Cerebellar cortex (tissue), 1 donor: ENCODE results near the gene SUSD5.
"Not testable (repeated sequence)": the region's sequence is repeated elsewhere in the genome, so short reads cannot be mapped to it uniquely, and the experiment has no call there.

Experiments used
- DNase-seq: peaks from one replicate; pipeline ENCODE4 v3.0.0-alpha.2; 2015; ENCODE audit warnings: low spot score

The SUSD5 gene

DNA sequence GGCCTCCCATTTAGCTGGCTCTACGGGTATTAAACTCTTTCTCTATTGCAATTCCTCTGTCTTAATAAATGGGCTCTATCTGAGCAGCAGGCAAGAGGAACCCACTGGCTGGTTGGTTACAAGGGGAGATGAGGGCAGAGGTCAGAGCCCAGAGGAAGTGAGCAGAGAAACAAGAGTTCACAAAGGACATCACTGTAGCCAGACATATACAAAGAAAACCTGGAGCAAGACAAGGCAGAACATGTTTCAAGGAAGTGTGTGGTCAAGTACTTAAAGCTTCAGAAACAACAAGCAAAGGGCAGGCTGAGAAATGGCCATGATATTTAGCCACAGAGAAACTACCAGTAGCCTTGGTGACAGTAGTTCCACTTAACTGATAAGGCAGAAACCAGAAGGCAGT is 24.3 kb downstream of the SUSD5 start:
- DNase-seq, result no peak

DNA sequence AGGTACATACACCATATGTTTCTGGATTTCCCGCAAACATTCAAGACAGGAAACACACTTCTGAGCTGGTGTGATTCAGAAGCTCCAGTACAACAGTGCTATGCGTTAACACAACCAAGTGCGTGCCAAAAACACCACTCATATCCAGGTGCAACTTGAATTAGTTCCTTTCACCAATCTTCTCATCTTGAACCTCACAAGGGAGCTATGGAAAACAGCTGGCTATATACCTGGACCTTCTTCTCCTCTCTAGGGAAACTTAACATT is 31.3 kb downstream of the SUSD5 start:
- no peak for DNase-seq

DNA sequence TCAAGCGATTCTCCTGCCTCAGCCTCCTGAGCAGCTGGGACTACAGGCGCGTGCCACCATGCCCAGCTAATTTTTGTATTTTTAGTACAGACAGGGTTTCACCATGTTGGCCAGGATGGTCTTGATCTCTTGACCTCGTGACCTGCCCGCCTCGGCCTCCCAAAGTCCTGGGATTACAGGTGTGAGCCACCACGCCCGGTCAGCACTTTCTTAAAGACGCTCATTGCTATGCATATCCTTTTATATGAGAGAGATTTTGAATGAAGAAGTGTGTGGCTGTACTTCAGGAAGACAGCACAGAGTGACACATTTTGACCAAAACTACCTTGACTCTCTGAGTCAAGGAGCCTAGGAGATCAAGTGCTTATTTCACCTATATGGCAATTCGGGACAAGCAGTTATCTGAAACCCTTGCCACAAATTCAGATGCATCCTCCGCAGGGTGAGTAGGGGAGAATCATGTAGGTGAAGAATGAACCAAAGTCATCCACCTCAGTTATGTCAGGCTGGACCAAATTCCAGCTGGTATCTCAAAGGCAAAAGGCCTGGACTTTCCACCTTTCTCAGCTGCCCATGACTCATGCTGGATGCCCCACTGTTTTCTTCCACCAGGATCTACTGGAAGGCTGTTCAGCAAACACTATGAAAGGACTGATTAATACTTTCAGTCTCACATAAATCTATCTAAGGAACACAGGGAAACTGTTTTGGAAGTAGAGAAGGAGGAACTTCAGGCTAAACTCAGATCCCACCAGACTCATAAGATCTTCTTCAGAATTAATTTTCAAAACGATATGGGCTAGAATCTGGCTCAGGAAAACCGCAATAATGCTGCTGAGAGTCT is 31.9 kb downstream of the SUSD5 start:
- DNase-seq, result no peak

DNA sequence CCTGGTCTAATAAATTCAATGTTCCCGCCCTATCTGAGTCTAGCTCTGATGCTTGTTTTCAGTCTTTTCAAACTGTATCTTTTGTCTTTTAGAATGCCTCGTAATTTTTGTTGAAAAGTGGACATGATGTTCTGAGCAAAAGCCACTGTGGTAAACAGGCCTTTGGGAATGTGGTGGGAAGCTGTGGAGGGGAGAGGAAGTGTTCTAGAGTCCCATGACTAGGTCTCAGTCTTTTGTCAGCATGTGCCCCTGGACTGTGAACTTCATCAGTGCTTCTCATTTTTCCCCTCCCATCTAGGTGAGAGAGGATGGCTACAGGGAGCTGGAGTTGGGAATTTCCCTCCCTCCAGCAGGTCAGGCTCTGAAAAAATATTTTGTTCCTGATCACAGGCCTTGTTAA is 33.7 kb downstream of the SUSD5 start:
- no peak for DNase-seq

DNA sequence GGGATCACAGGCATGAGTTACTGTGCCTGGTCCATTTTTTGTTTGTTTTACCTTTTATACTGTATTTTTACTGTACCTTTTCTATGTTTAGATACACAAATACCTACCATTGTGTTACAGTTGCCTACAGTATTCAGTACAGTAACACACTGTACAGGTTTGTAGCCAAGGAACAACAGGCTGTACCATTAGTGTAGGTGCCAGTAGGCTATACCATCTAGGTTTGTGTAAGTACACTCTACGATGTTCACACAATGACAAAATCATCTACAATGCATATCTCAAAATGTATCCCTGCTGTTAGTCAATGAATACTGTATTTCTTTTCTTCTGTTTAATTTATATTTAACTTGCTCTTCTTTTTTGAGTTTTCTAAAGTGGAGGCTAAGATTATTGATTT is 37.0 kb downstream of the SUSD5 start:
- DNase-seq, result not testable (repeated sequence)

DNA sequence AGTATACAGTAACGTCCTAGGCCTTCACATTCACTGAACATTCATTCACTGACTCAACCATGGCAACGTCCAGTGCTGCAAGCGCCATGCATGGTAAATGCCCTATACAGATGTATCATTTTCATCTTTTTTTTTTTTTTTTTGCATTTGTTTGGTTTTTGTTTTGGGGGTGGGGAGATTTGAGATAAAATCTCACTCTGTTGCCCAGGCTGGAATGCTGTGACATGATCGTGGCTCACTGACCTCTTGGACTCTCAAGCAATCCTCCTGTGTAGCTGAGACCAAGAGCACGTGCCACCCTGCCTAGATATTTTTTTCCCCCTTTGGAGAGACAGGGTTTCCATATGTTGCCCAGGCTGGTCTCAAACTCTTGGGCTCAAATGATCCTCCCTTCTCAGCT is 37.4 kb downstream of the SUSD5 start:
- no peak for DNase-seq

DNA sequence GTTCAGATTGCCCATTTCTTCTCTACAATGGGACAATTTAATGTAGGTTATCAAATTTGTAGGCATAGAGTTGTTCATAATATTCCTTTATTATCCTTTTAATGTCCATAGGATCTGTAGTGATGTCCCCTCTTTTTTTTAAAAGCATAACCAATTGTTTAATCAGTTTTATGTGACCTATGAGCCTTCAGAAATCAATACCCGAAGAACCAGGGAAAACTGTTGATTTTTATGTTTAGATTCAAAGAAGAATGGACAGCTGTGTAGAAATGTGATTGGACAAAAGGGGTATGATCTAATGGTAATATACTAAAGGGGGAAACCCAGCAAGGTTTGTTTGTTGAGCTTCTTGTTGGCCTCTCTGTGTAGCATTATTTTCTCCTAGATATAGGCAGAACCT is 39.5 kb downstream of the SUSD5 start:
- DNase-seq, result no peak

DNA sequence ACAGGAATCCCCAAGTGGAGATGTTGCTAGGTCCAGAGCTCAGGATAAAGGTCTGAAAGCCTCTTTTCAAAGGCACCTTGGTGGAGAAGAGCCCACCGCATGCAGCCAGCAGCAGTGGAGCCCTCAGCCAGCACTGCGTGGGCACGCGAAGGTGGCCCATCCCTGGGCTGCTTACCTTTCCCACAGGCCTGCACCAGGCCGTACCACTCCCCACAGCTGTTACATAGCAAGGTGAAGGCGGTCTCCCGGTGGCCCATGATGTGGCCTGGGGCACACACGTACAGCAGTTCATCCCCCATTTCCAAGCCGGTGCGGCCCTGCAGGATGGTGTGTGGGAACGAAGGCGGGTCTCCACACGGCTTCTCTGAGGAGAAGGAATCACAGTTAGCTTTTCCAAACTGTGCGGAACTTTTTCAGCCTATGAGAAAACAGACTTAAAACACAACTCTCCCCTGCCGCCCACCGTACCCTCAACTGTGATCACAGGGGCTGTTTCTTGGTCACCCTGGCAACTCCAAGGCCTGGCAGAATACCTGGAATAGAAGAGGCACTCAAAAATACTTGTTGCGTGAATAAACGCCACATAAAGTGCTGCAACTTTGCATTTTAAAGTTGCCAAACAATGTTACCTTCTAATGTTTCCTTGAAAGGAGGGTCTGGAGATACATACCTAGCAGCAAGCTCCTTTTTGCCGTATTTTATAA is 43.7 kb downstream of the SUSD5 start:
- DNase-seq, result no peak

DNA sequence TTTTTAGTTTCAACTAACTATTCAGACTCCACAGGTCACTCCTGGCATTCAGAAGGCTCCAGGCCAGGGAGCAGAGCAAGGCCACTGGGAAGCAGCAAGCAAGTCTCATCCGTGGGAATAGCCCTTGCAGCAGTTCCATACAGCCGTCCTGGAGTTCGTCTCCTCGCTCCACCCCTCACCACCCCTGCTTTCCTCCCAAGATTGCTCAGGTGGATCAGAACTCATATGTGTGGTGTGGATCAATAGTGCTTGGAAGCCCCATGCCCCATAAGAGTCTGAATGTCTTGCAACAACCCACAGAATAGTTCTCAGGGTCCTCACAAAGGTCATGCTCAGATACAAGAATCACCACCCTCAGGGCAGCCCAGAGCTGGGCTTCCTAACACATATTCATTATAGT is 44.5 kb downstream of the SUSD5 start:
- DNase-seq, result no peak

DNA sequence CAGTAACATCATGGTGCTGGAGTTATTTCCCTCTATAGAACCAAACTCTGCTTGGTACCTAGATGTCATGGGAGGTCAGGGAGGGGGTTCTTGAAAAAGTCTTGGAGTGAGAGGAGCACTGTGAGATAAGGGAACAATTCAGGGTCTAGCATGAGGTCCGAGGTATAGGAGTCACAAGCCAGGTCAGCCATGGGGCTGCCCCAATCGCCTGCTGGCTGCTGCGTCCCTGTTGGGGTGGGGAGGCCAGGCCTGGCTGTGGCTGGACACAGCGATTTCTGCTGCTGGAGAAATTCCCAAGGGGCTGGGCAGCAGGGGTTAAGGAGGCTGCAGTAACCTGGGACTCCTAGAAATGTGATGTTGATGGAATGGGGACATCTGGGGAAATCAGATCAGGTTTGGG is 44.9 kb downstream of the SUSD5 start:
- DNase-seq, result no peak

DNA sequence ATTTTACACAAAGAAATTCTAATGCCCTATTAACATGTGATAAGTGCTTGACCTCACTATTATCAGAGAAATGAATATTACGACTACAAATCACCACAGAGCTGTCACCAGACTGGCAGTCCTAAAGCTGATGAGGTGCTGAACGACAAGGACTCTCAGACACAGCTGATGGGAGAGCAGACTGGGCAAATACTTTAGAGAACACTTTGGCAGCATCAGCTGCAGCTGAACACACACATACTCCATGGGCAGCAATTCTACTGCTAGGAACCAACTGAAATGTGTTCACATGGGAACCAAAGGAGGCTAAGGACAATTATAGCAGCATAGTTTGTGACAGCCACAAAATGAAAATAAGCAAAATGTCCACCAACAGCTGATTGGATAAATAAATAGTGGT is 45.5 kb downstream of the SUSD5 start:
- no peak for DNase-seq

DNA sequence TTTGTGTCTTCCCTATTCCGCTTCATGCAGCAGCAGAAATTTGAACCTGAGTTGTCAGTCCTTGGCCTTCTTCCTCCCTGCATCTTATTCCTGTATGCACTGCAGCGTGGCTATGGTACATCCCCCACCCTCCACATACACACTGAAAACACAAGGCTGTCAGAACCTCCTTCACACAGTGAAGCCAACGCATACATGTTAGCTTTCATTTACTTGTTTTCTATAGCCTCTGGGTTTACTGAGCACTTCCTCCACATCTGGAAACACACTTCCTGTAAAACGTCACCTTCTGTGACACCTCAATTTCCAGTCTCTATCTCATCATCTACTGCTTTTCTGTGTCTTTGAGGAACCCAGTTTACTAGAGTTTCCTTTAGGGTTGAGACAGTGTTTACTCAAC is 47.0 kb downstream of the SUSD5 start:
- DNase-seq, result no peak

DNA sequence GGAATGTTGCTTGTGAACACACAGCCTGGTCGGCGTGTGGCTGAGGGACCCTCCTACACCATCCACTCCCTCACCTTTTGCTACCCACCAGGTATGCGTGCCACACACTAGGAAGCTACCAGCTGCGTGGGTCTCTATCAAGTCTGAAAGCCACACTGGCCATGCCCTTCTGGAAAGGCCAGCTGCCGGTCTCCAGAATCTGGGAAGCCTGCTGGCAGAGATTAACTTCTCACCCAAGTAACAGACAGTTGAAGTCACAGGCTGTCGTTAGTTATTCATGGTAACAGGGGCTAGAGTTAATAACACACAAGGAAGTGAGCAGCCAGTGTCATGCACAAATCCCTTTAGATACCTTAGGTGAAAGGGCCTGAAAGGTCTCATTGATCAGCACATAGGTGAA is 48.1 kb downstream of the SUSD5 start:
- DNase-seq, result no peak

DNA sequence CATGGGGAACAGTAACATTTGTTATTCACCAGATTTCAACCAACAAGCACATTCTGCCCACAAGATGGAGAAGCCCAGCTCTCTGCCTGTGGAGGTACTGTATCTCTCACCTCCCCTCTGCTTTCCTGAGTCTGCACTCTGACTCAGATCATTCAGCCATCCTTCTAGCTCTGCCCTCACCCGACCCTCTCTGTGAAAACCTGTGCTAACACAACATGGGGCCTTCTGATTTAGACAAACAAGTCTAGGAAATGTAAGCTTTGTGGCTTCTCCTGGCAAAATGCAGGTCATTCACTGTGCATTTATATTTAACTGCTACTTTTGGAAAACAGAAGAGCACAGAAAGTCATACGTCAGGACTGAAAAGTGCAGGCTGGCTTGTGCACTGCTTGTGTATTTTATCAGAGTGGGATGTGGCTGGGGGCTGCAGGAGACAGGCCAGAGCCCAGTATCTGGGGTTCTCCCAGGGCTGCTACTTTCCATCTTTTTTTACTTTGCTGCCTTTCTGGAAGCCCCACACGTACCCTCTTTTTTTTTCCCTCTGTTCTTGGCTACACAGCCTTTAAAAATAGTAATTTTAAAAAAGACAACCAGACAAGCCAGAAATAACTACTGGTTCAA is 50.8 kb downstream of the SUSD5 start:
- no peak for DNase-seq

DNA sequence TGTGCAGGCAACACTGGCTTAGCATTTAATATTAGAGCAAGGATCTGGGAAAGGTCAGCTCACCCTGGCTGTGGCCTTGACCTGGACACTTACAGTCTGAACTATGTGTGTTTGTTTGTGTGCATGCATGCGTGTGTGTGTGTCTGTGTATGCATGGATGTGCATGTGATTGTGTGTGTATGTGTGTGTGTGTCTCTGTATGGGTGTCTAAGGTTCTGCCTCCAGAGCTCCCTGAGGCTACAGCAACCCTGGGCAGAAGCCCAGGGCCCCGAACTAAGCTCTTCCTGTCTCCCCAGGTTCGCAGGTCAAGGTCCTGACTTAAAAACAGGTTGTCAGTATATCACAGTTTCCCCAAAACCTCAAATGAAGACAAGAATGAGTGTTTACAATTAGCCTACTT is 51.3 kb downstream of the SUSD5 start:
- no peak for DNase-seq

DNA sequence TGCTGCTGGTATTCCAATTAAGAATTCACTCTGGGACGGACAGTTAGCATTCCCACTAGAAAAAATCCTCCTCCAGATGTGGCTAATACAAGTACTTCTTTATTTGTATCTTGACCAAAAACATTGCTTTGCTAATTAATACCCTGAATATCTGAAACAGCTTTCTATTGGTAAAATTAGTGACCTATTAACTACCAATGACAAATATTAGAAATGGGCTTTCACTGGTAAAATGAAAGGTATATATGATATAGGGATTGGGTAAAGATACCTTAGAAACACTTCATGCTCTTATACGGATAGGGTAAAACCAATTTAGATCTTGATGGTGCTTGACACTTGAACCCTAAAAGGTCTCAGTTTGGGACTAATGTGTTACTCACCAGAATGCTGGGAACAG is 52.5 kb downstream of the SUSD5 start:
- DNase-seq, result no peak

DNA sequence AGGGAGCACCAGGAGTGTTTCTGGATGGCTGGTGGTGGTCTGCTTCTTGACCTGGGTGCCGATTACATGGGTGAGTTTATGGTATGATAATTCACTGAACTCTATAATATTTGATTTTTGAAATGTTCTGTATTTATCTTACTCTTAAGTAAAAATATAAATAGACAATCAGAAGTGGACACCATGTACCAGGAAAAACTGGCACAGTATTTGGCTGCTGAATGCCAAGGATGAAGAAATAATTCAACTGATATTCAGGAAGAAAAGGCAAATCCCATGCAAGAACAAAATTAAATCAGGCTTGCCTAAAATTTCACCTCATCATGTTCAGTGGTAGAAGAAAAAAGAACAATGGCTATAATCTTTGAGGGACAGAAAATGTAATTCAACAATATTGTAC is 53.2 kb downstream of the SUSD5 start:
- DNase-seq, result no peak

DNA sequence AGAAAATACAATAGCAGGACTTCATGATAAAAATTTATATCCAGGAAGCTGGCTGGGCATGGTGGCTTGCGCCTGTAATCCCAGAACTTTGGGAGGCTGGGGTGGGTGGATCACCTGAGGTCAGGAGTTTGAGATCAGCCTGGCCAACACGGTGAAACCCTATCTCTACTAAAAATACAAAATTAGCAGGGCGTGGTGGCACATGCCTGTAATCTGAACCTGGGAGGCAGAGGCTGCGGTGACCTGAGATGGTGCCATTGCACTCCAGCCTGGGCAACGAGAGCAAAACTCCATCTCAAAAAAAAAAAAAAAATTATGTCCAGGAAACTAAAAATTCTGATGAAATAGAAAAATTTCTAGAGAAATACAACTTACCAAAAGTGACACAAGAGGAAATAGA is 56.0 kb downstream of the SUSD5 start:
- not testable (repeated sequence) for DNase-seq

DNA sequence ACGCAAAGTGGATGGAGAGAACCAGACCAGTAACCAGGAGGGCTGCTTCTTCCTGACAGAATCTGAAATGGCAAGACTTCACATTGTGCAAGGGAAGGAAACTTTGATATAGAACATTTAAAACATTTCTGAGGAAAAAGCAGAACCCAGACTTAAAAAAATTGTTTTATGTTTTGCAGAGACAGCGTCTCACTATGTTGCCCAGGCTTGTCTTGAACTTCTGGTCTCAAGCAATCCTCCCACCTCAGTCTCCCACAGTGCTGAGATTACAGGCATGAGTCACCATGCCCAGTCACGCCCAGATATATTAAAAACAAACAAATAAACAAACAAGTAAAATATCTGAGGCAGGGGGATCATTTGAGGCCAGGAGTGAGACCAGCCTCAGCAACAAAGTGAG is 58.6 kb downstream of the SUSD5 start:
- DNase-seq, result no peak

DNA sequence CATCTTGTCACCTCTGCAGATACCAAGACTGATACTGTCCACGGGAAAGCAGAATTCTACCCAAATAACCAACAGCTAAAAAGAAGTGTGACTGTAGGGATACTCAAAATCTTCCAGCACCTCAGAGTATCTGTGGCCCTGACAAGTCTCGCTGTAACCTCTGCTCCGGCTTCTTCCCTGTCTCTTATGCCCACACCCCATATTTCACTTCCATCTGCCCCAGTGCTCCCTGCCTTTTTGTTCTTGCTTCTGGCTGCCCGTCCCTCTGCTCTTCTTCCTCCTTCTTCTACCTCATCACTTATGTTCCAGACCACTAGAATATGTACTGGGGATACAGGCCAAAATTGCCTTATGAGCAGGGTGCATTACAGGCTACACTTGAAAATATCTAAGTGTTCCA is 59.4 kb downstream of the SUSD5 start:
- DNase-seq, result no peak

DNA sequence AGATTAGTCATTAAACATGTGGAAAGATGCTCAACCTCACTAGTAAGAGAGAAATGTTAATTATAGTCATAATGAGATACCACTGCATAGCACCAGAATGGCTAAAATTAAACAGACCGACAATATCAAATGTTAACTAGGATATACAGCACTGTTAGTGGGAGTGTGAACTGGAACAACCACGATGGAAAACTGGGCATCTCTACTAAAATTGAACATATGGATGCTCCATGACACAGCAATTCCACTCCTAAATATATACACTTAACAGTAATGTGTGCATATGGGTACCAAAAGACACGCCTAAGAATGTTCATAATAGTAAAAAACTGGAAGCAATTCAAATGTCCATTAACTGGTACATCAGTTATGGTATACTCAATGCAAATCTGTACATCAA is 63.3 kb downstream of the SUSD5 start:
- no peak for DNase-seq

DNA sequence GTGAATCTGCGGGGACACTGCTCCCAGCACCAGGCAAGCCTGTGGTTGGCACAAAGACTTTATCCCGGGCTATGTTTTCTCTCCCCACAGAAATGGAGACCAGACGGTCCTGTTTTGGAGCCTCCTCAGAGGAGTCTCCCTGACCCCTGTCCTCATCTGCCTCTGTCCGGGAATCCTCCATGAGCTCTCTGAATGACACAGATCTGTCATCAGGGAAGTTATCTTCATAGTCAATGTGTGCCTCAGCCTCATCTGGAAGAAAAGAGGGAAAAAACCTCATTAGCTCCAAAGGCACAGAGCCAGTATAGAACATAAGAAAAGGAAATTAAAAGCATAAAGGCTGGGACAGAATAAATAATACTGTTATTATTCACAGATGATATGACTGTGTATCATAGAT is 64.8 kb downstream of the SUSD5 start:
- DNase-seq, result no peak
